GM12874 (cell line): ENCODE results near the gene MRPL36.

Experiments used
- CTCF ChIP-seq: IDR thresholded peaks from 2 replicates; pipeline ENCODE4 v1.5.1; 2011; ENCODE audit warnings: low read depth, mild to moderate bottlenecking, control low read depth, low read length, moderate library complexity; ENCODE audit not compliant: insufficient read depth

The MRPL36 gene

DNA sequence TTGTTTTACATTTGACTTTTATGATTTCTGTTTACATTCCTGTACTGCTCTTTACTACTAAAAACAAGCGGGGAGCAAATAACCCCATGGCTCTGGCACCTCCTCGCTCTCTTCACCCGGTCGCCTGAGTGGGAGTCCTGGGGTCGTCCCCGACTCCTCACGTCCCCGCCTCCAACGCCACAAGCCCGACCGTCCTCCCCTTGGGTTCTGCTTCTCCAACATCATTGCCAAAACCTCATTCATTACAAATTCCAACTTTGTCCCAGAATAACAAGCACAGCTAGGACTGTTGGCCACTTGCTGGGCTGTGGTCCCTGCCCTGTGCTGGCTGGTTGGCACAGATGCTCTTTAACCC is 35.1 kb downstream of the MRPL36 start:
- TF ChIP-seq CTCF = no peak

GRCh38 chr5:1763960-1764605 is 35.6 kb downstream of the MRPL36 start:
- no peak for TF ChIP-seq CTCF

- TF ChIP-seq CTCF = peak; percentile 78
These were observed 36.1 kb downstream of the MRPL36 start for GRCh38 chr5:1763548-1763911.

- no peak for TF ChIP-seq CTCF
These were observed 36.6 kb downstream of the MRPL36 start for GRCh38 chr5:1762883-1763547.

- TF ChIP-seq CTCF = no peak
These were observed 37.3 kb downstream of the MRPL36 start for GRCh38 chr5:1762121-1762882.

- TF ChIP-seq CTCF = no peak
These were observed 38.2 kb downstream of the MRPL36 start for GRCh38 chr5:1761453-1761755.

- TF ChIP-seq CTCF = no peak
These were observed 38.8 kb downstream of the MRPL36 start for GRCh38 chr5:1760656-1761452.
